HL-60/S4 treated with phorbol 12-myristate 13-acetate at 8.2 ng/mL for 4 days and 3 days (cell line): ENCODE measurements around the gene CAMSAP2.

Source experiments
- in situ Hi-C: fragments of 300-500 bp; cut with MboI; formaldehyde crosslinking; loops from 2 replicates; pipeline ENCODE4 v1.15.0; 2022; ENCODE audit warnings: low sequenced_read_pairs

CAMSAP2 gene, protein sequence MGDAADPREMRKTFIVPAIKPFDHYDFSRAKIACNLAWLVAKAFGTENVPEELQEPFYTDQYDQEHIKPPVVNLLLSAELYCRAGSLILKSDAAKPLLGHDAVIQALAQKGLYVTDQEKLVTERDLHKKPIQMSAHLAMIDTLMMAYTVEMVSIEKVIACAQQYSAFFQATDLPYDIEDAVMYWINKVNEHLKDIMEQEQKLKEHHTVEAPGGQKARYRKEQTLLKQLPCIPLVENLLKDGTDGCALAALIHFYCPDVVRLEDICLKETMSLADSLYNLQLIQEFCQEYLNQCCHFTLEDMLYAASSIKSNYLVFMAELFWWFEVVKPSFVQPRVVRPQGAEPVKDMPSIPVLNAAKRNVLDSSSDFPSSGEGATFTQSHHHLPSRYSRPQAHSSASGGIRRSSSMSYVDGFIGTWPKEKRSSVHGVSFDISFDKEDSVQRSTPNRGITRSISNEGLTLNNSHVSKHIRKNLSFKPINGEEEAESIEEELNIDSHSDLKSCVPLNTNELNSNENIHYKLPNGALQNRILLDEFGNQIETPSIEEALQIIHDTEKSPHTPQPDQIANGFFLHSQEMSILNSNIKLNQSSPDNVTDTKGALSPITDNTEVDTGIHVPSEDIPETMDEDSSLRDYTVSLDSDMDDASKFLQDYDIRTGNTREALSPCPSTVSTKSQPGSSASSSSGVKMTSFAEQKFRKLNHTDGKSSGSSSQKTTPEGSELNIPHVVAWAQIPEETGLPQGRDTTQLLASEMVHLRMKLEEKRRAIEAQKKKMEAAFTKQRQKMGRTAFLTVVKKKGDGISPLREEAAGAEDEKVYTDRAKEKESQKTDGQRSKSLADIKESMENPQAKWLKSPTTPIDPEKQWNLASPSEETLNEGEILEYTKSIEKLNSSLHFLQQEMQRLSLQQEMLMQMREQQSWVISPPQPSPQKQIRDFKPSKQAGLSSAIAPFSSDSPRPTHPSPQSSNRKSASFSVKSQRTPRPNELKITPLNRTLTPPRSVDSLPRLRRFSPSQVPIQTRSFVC (N-terminal part only)

DNA sequence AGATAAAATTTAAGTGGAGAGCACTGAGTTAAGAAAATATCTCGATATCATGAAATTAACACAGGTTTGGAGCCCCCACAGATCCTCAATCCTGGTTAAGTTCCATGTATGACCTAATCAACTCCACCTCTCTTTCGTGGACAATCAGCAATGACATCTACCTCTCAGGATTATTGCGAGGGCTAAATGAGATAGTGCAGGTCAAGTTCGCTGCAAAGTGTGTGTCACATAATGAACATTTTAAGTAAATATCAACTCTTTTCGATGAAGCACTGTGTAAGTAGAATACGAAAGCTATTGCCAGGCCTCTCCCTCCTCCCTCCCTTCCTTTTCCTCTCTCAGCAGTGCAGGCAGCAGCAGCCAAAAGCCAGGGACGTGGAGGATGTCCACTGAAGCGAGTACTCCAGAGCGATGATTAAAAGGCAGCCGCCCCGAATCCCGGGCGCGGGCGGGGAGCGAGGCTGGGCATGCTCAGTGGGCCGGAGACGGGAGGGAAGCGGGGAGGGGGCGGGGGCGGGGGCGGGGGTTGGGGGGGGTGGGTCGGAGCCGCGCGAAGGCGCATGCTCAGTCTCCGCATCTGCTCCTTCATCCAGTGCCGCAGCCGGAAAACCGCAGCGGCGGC, at the start of gene CAMSAP2:
Gene CAMSAP2, plus strand, starts transcription at position 567 of the 622 bp plus-strand sequence. CDS start 935 bp downstream, outside the sequence.
- in situ Hi-C loops = no loop called here

DNA sequence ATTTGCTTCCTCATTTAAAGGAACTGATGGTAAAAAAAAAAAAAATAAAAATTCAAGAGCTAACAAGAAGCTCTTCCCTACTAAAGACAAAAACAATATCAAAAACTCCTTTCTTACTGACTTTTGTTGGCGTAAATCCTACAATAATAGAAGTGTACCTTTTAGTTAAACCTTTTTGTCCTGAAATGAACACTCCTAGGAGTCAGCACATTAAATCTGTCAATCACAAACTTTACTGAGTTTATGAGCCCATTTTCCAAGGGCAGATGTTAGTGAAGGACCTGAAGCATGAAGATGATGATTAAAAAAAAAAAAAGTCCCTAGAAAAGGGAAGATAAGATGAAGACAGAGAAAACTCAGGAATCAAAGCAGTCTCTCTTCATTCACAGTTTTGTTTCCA, 46.4 kb upstream of the CAMSAP2 start:
- in situ Hi-C loops = no loop called here

DNA sequence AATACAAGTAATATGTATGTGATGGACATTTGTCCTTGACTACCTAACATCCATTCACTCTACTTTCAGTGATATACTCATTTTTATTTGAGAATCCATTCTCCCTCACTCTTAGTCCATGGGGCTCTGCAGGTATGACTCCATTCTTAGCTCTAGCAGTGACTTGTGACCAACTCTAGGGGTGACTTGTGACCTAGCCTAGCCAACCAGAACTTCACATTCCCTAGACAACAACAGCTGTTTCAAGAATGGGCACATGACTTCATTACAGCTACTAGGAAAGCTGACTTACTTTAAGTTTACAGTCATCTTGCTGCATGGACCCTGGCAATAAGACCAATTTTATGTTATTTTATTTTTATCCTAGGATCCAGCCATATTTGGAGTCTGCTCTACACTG, 45.4 kb upstream of the CAMSAP2 start:
- in situ Hi-C loops = no loop called here

DNA sequence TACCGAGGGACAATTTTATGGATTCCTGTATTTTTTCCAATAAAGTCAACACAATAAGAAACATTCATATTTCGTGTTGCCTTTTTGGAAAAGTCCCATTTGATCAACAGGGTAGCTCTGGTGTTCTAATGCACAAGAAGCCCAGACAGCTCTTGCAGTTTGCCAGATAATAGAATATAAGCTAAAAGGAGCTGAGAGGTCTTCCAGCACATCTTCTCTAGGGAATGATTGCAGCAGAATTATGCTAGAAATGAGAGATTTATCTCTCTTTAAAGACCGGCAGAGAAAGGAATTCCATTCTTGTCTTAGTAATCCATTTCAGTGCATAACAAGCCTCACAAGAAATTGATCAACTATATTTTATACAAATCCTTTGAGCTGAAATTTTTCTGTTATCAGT, 44.0 kb upstream of the CAMSAP2 start:
- in situ Hi-C loops = no loop called here

DNA sequence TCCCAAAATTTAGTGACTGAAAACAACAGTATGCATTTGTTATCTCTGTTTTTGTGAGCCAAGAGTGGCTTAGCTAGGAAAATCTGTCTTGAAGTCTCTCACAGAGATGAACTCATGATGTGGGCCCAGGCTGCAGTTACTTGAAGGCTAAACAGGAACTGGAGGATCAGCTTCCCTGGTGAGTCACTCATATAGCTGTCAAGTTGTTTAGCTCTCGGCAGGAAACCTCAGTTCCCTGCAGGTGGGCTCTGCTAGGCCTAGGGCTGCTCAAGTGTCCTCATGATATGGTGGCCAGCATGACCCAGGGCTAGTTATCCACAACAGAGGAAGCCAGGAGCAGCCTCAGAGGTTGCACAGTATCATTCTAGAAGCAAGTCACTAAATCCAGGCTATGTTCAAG, 38.8 kb upstream of the CAMSAP2 start:
- in situ Hi-C loops = no loop called here

DNA sequence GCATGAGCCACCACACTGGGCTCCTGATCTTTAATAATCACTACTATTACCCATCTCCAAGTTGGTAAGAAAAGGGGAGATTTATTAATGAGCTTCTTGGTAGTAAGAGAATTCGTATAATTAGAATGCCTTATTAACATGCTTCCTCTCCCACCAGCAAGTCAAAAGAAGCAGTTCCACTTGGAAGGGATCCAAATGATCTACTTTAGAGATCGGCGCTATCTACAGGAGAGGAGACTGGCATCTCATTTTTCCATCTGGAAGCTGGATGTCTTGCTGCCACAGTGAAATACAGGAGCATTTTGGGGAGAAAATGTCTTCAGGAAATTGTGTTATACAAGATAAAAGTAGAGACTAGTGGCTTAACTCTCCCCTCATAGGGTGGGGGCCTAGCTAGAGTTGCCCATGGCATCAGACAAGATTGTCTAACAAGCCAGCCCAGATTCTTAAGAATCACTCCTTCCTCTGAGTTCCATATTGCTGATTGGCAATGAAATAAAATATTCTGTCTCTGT, 33.6 kb upstream of the CAMSAP2 start:
- in situ Hi-C loops = no loop called here

DNA sequence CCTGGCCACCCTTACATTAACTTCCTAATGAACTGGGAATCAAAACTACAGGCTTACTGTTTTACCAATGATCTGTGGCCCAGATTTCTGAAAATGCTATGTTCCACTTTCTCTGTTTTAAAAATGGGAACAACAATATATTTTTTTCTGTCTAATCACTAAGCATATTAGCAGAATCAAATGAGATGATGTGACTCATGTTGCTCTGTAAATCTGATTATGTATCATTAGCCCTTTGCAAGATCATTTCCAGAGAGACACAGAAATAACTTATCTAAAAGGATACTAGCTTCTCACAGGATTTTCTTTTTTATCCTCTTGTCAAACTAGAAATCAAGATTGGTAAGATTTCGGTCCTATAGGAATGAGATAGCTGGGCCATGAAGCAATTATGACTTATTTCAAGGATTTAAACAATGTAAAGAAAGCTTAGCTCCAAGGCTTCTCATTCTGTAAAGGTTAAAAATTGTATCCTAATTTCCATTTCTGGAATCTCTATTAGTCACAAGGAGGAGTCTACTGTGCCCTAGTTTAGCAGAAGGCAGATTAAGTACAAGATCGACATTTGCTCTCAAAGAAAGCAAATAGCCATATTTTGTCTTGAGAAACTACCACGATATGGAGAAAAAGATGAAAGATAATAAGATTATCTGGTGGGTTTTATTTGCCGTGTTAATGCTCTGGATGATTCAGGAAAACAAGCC, 32.4 kb upstream of the CAMSAP2 start:
- in situ Hi-C loops = no loop called here

DNA sequence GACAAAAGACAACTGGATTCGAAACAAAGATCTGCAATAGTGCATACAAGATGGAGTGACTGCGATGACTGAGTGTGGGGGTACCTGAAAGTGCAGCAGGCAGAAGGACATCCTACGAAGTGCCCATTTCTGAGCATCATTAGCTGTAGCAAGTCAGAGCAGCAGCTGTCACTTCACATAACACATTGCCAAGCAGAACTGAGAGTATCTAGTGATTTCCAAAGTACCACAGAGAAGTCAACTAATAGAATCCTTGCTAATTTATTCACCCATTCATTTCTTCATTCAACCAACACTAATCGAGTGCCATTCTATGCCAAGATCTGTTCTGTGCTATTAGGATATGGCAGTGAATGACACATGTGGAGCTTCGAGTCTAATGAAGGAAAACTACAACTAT, 31.6 kb upstream of the CAMSAP2 start:
- in situ Hi-C loops = no loop called here

DNA sequence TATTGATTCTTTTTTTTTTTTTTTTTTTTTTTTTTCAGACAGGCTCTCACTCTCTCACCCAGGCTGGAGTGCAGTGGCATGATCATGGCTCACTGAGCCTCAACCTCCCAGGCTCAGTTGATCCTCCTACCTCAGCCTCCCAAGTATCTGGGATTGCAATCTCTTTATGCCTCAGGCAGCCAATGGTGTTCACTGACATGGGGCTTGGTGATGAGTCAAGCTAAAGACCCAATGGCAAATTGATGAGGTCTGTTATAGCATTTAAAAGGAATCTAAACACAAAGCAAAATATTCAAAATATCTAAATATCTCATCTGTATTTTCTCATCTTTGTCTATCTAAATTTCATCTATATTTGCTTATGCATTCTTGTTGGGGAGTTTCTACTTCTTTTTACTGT, 30.5 kb upstream of the CAMSAP2 start:
- in situ Hi-C loops = no loop called here

DNA sequence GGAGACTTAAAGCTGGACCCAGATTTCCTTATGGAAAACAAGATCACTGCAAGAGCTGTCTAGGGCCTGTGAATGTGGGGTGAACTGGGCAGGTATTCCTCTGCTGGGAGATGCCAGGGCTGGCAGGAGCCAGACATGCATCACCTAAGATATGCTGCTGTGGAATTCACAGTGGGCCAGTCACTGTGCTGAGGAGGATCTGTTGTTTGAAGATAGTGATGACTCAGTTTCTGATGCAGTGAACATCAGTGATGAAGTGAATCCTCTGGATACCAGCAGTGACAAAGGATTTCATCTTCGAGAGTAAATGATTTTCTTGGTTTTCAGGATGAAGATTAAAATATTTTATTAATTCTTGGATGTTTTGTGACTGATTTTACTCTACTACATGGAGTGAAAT, 29.9 kb upstream of the CAMSAP2 start:
- in situ Hi-C loops = no loop called here

DNA sequence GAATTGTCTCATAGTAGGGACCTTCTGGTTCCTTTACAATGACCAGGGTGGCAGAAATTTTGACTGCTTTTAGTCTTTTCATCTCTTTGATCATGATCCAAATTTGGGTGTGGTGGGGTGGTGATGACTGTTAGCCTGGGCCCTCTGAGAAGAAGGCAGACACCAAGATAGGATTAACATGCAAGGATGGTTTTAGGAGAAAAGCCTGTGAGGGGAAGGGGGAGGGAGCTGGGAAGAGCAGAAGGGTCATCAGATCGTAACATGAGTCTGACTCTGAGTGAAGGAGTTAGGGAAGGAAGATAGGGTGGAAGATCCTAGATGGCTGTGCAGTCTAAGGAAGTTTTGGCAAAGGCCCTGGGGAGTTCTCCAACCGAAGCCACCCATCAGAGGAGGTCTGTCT, 28.5 kb upstream of the CAMSAP2 start:
- in situ Hi-C loops = no loop called here

DNA sequence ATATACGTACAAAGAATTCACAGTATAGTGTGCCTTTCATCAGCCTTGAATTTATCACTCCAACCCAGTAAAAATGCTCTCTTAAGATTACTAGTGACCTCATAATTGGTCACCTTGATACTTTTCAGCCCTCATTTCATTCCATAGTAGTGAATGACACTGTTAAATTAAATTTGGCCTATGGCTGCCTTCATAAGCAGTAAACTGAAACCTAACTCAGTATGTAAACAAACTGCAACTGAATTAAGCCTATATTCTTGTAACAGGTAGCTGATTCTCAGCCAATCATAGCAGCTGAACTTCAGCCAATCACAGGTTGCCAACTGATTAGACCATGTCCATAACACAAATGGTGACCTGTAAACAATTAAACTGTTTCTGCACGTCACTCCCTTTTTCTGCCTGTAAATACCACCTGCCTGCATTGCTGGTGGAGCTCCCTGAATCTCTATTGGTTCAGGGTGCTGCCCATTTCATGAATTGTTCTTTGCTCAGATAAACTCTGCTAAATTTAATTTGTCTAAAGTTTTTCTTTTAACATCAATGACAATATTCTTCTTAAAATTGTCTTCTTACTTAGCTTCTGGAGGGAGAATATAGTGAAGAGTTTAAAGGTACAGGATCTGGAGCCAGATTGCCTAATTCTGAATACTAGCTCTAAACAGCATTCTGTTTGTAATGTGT, 24.0 kb upstream of the CAMSAP2 start:
- in situ Hi-C loops = no loop called here

DNA sequence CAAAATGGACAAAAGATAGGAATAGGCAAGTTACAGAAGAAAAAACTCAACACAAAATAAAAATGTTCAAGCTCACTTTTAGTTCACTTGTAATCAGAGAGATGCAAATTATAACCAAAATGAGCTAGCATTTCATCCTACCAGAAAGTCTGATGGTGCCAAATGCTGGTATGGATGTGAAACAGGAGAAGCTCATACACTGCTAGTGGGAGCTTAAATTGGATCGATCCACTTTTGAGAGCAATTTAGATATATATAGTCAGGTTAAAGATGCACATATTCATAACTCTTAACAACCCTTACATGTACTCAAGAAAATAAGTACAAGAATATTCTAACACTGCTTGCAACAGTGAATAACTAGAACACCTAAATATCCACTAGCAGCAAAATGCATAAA, 18.5 kb upstream of the CAMSAP2 start:
- in situ Hi-C loops = no loop called here

DNA sequence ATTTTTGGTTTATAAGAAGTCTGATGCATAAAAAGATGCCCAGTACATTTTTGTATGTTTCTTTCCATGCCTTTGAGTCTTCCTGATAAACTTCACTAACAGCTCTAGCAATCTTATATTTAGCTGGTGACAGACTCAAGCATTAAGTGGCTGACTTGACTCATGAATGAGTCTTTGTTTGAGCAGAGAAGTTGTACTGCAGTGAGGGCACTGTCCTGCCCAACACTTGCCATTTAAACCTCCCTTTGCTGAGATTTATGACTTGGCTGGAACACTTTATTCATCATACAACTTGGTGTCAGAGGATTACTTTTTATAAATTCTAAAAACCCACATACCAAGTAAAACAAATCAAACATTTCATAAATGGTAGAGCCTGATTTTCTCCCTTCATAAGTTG, 14.6 kb upstream of the CAMSAP2 start:
- in situ Hi-C loops = no loop called here

DNA sequence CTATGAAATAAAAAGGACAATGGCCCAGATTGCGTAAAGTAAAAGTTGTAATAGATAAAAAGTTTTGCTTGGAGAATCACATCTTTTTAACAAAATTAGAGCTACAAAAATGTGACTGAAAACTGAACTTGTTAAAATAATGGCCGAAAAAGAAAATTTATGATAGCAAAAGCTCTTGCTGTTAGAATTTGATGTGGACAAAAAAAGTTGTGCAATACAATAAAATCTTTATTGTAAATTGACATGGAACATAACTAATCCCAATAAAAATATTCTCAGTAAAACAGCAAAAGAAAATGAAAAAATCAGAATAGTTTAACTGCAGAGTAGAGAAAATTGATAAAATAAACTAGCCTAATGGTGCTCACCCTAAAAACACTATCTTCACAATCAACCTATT, 11.4 kb upstream of the CAMSAP2 start:
- in situ Hi-C loops = no loop called here

DNA sequence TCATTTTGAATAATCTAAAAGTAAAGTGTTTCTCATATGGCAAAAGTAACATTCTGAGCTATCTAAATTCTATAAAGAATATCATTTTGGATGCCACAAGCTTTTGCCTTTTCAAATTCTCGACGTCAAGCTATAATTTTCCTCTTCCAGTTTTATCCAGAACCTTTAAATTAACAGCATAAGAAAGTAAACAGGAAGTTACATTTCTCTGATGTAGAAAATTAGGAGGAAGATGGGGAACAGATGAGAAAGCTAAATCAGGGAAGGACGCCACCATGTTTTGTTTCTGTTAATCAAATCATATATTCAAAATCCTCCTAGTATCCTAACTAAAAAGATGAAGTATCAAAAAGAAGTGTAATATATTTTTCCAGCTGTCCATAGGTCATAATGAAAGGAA, 8.8 kb upstream of the CAMSAP2 start:
- in situ Hi-C loops = no loop called here

DNA sequence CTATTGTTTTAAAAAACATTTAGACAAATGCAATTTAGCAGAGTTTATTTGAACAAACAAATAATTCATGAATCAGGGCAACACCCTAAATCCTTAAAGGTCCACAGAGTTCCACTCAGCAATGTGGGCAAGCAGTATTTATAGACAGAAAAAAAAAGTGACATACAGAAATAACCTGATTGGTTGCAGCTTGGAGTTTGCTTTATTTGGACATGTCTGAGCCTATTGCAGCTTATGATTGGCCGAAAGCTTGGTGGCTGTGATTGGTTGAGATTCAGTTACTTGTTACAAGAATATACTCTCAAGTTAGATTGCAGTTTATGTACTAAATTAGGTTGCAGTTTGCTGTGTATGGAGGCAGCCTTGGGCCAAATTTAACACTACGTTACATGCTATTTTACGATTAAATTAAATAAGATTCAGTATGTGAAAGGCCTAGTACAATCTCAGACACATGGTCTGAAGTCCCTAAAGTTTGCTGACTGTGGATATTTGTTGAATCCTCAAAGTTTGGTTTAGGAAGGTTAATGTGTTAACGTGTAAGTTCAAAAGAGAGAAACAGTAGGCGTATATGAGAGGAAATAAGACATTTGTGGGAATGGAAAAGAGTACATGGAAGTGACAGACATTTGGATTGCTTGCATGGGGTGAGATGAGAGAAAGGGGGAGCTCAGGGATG, 6.9 kb upstream of the CAMSAP2 start:
- in situ Hi-C loops = no loop called here

DNA sequence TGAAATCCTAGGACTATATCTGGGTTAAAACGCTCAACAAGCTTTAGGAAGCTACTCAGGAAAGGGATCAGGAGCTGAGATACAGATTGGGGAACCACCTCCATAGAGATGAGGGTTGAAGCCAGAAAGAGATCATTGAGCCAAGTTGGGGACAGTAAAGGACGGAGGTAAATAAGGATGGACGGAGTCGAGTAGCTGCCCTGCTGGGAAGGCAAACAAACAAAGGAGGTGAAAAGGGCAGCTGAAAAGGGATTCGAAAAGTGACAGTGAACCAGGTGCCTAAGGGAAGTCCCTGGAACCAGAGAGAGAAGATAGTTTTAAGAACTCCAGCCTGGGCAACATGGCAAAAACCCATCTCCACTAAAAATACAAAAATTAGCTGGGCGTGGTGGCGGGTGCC, 6.3 kb upstream of the CAMSAP2 start:
- in situ Hi-C loops = no loop called here

DNA sequence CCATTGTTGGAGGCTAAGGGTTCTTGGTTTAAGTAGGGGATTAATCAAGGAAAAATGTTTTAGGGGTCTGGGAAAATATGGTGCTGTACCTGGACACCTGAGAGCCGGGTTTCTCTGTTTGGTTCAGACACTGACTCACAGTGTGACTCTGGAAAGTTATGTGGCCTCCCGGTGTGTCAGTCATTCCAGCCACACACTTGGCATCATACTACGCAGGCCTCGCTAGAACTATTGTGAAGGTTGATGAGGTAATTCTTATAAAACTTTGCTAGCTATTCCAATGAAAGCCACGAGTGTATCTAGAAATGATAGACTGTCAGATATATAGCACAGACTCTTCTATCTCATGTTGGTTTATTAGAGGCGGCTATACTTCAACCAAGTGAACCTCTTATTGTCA, 4.8 kb upstream of the CAMSAP2 start:
- in situ Hi-C loops = no loop called here
